ENCODE results near the gene FNDC10. TPM values are rescaled to one million over a fixed set of nuclear protein-coding genes. Genes with fewer than 3 reads are reported as not detected.

FNDC10 gene
- total and polyA plus RNA-seq, 9 of the 15 experiments (the other 6 are each of a cell fraction or from before 2014, with no cell fraction given): 0.08 to 6.3 (median 1.6) TPM

DNA sequence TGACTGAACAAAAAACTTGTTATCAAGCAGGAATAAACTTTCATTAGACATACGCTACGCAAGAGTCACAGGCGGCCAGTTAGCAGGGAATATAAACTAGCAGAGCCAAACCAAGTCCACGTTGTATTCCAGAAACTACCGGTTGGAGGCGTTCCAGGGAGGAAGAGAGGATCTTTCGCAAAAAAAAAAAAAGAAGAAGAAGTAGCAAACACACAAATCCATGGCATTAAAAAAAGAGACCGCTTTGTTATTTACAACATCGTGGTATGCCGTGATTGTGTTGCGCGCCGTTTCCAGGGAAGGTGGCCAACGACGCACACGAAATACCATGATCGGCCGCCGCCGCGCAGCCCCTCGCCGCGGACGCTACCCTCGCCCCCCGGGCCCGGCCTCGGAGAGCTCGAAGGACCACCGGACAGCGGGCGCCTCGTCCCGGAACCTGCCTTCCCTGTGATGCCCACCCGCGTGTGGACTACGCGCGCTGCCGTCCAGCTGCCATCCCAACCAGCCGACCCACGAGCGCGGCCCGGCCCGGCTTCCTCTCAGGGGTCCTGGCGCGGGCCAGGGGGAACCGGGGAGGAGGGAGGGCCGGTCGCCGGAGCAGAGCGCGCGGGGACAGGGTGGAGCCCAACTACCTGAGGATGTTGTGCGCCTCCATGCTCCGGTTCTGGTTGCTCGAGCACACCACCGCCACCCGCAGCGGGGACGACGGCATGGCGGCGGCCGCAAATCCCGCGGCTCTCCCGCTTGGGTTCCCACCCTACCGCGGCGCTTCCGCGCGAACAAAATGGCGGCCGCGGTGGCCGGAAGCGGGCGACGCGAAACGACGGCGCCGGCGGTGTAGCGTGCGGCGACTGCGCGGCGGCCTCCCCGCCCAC lies 25.9 kb downstream of the FNDC10 start (continued):
- TF ChIP-seq SRF (CRISPR knock-in tag; IDR thresholded peaks at IDR 0.05): no peak; a peak in 1 of 4 replicates
- TF ChIP-seq, protein P1, sequence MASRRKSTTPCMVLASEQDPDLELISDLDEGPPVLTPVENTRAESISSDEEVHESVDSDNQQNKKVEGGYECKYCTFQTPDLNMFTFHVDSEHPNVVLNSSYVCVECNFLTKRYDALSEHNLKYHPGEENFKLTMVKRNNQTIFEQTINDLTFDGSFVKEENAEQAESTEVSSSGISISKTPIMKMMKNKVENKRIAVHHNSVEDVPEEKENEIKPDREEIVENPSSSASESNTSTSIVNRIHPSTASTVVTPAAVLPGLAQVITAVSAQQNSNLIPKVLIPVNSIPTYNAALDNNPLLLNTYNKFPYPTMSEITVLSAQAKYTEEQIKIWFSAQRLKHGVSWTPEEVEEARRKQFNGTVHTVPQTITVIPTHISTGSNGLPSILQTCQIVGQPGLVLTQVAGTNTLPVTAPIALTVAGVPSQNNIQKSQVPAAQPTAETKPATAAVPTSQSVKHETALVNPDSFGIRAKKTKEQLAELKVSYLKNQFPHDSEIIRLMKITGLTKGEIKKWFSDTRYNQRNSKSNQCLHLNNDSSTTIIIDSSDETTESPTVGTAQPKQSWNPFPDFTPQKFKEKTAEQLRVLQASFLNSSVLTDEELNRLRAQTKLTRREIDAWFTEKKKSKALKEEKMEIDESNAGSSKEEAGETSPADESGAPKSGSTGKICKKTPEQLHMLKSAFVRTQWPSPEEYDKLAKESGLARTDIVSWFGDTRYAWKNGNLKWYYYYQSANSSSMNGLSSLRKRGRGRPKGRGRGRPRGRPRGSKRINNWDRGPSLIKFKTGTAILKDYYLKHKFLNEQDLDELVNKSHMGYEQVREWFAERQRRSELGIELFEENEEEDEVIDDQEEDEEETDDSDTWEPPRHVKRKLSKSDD (conservative IDR thresholded peaks at IDR 0.05; ENCODE audit: low read length): no peak
- TF ChIP-seq CBX1 (IDR thresholded peaks at IDR 0.05; ENCODE audit: low read depth): peak; percentile 64
- TF ChIP-seq TOE1 (IDR thresholded peaks at IDR 0.05; ENCODE audit: borderline replicate concordance): no peak; the same call in 1 of the 2 replicates
- no peak; the same call in none of the 2 replicates for TF ChIP-seq TOE1 (CRISPR knock-in tag; IDR thresholded peaks at IDR 0.05; ENCODE audit: borderline replicate concordance, low read depth)
- TF ChIP-seq RB1 (IDR thresholded peaks at IDR 0.05; ENCODE audit: low read depth): no peak
- TF ChIP-seq RNF219 (CRISPR knock-in tag; IDR thresholded peaks at IDR 0.05): no peak
- TF ChIP-seq ETV1 (tag; conservative IDR thresholded peaks at IDR 0.05; ENCODE audit: low read depth): peak; percentile 33
- TF ChIP-seq TCFL5 (CRISPR knock-in tag; conservative IDR thresholded peaks at IDR 0.05): no peak
- TF ChIP-seq, protein P2, sequence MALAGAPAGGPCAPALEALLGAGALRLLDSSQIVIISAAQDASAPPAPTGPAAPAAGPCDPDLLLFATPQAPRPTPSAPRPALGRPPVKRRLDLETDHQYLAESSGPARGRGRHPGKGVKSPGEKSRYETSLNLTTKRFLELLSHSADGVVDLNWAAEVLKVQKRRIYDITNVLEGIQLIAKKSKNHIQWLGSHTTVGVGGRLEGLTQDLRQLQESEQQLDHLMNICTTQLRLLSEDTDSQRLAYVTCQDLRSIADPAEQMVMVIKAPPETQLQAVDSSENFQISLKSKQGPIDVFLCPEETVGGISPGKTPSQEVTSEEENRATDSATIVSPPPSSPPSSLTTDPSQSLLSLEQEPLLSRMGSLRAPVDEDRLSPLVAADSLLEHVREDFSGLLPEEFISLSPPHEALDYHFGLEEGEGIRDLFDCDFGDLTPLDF (CRISPR knock-in tag; IDR thresholded peaks at IDR 0.05): no peak
- TF ChIP-seq SUPT5H (IDR thresholded peaks at IDR 0.05): no peak; the same call in none of the 2 replicates
- no peak for TF ChIP-seq ZNF696 (CRISPR knock-in tag; conservative IDR thresholded peaks at IDR 0.05)
- peak; percentile 99 for TF ChIP-seq SRSF3 (IDR thresholded peaks at IDR 0.05; ENCODE audit: insufficient read depth, low read length)
- peak; percentile 77 for TF ChIP-seq PCBP1 (IDR thresholded peaks at IDR 0.05; ENCODE audit: low read depth, low read length, poor library complexity, severe bottlenecking)
- no peak; the same call in 1 of the 2 replicates for TF ChIP-seq MTA3 (IDR thresholded peaks at IDR 0.05; ENCODE audit: borderline replicate concordance)
- TF ChIP-seq IRF2 (CRISPR knock-in tag; IDR thresholded peaks at IDR 0.05): no peak
- peak; percentile 22; the same call in 1 of the 2 replicates for TF ChIP-seq ZBTB9 (CRISPR knock-in tag; IDR thresholded peaks at IDR 0.05)
- 0 out of 2 replicates have a peak, but pooled peaks have one; percentile 20 for TF ChIP-seq HDAC2 (IDR thresholded peaks at IDR 0.05)
- TF ChIP-seq KLF6 (CRISPR knock-in tag; IDR thresholded peaks at IDR 0.05; ENCODE audit: borderline replicate concordance): no peak
- no peak for TF ChIP-seq ZNF780A (CRISPR knock-in tag; IDR thresholded peaks at IDR 0.05)

Data from K562 (cell line).